HCT116 (cell line): ENCODE data around the gene MYO1B.

Experiments
- CEBPB ChIP-seq: IDR thresholded peaks from 2 replicates; pipeline ENCODE4 v1.6.1; 2012; ENCODE audit warnings: low read depth
- EZH2 ChIP-seq: fragments of 200-600 bp; sonication (generic); IDR thresholded peaks from 2 replicates; pipeline ENCODE4 v1.6.1; 2017; ENCODE audit warnings: antibody characterized with exemption, mixed run types
- POLR2AphosphoS5 ChIP-seq: IDR thresholded peaks from 2 replicates; pipeline ENCODE4 v1.6.1; 2011; ENCODE audit warnings: mild to moderate bottlenecking, low read depth, low read length, moderate library complexity
- RAD21 ChIP-seq: IDR thresholded peaks from 2 replicates; pipeline ENCODE4 v1.6.1; 2012; ENCODE audit warnings: low read depth, mild to moderate bottlenecking
- REST ChIP-seq: IDR thresholded peaks from 2 replicates; pipeline ENCODE4 v1.6.1; 2012; ENCODE audit warnings: low read depth
- SIN3A ChIP-seq: IDR thresholded peaks from 2 replicates; pipeline ENCODE4 v1.6.1; 2012; ENCODE audit warnings: low read depth
- TCF7L2 ChIP-seq: IDR thresholded peaks from 2 replicates; pipeline ENCODE4 v1.7.0; 2011; ENCODE audit warnings: borderline replicate concordance, inconsistent platforms; ENCODE audit not compliant: insufficient read depth, insufficient read length; ENCODE audit errors: extremely low read depth
- ZBTB33 ChIP-seq: IDR thresholded peaks from 2 replicates; pipeline ENCODE4 v1.6.1; 2011; ENCODE audit warnings: mild to moderate bottlenecking, low read length, moderate library complexity; ENCODE audit not compliant: insufficient replicate concordance; ENCODE audit errors: extremely low read depth
- ZNF274 ChIP-seq: fragments of 200-500 bp; sonication (Bioruptor generic); IDR thresholded peaks from 2 replicates; pipeline ENCODE4 v1.6.1; 2014; ENCODE audit warnings: mild to moderate bottlenecking, low read depth, low read length, inconsistent platforms
- TF ChIP-seq, protein P1 (sequence below), 3 experiments: fragments of 200-600 bp in 1 of 3; sonication (generic) in 1 of 3; IDR thresholded peaks in 2 of 3; conservative IDR thresholded peaks in 1 of 3; 2 replicates each; pipeline ENCODE4 v1.5.1; 2012 to 2017; ENCODE audit warnings: low read depth in 2 of 3, low read length in 2 of 3, antibody characterized with exemption in 1 of 3, borderline replicate concordance in 1 of 3, control low read depth in 1 of 3, mild to moderate bottlenecking in 1 of 3, mixed read lengths in 1 of 3, mixed run types in 1 of 3, moderate library complexity in 1 of 3; ENCODE audit not compliant: insufficient read depth in 1 of 3
- TF ChIP-seq, protein P2 (sequence below): IDR thresholded peaks from 2 replicates; pipeline ENCODE4 v1.6.1; 2012

DNA sequence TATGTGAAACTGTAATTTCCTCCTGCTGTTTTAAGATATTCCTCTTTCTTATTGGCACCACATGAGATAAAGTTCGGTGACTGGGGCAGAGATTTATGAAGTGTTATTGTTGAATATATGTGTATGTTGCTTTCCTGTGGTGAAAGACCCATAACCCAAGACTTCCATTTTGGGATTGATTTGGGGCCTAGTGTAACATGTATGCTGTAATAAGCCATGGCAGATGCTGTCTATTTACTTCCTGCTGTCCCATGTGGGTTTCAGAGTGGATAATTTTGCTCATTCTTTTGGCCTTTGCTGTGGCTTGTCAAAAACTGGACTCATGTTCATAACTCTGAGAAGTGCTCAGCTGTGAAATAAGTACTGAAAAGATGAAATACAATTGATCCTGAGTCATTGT lies 10.8 kb upstream of the MYO1B start:
- TF ChIP-seq, protein P1, sequence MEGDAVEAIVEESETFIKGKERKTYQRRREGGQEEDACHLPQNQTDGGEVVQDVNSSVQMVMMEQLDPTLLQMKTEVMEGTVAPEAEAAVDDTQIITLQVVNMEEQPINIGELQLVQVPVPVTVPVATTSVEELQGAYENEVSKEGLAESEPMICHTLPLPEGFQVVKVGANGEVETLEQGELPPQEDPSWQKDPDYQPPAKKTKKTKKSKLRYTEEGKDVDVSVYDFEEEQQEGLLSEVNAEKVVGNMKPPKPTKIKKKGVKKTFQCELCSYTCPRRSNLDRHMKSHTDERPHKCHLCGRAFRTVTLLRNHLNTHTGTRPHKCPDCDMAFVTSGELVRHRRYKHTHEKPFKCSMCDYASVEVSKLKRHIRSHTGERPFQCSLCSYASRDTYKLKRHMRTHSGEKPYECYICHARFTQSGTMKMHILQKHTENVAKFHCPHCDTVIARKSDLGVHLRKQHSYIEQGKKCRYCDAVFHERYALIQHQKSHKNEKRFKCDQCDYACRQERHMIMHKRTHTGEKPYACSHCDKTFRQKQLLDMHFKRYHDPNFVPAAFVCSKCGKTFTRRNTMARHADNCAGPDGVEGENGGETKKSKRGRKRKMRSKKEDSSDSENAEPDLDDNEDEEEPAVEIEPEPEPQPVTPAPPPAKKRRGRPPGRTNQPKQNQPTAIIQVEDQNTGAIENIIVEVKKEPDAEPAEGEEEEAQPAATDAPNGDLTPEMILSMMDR (IDR thresholded peaks at IDR 0.05 in 2 of 3, conservative IDR thresholded peaks at IDR 0.05 in 1 of 3; ENCODE audit: borderline replicate concordance in 1 of 3, insufficient read depth in 1 of 3, low read depth in 2 of 3, low read length in 2 of 3), result no peak
- no peak for TF ChIP-seq TCF7L2
- TF ChIP-seq EZH2, result no peak
- TF ChIP-seq REST, result no peak
- no peak for TF ChIP-seq ZNF274
- no peak for TF ChIP-seq CEBPB
- no peak for TF ChIP-seq SIN3A
- TF ChIP-seq, protein P2, sequence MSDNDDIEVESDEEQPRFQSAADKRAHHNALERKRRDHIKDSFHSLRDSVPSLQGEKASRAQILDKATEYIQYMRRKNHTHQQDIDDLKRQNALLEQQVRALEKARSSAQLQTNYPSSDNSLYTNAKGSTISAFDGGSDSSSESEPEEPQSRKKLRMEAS, result no peak
- TF ChIP-seq POLR2AphosphoS5, result no peak
- TF ChIP-seq RAD21, result no peak
- no peak for TF ChIP-seq ZBTB33
